ENCODE data around the gene ARL15. TPM values are rescaled to one million over a fixed set of nuclear protein-coding genes. Genes with fewer than 3 reads are reported as not detected.
A peak's percentile ranks its signal among the peaks of the same experiment; 100 is the strongest.

The ARL15 gene
- polyA plus RNA-seq, 1 of the 3 experiments (the other 2 are of a cell fraction), result 6.4 TPM

- H3K4me3 ChIP-seq (ENCODE audit: low read depth in 2 of 2, low read length in 1 of 2), result no peak overlapping the region
- H3K9me3 ChIP-seq, result no peaks in the 10 kb centered on the region
- CTCF ChIA-PET, result interaction anchor here (0.7 to 0.9 kb wide), 2 partner anchors 15 to 648 kb away, joined by 3 read pairs; no protein-coding TSS in a partner anchor
- no peak overlapping the region for H3K27ac ChIP-seq (ENCODE audit: low read depth in 2 of 2, low read length in 1 of 2)
- no peak overlapping the region for H3K9ac ChIP-seq
- H4K20me1 ChIP-seq (ENCODE audit: insufficient read depth), result no peaks in the 10 kb centered on the region
- no peaks in the 10 kb centered on the region for H3K27me3 ChIP-seq (ENCODE audit: insufficient read depth)
- TF ChIP-seq CHD2 (IDR thresholded peaks at IDR 0.05; ENCODE audit: low read length, partially characterized antibody) (no peak), NRF1 (IDR thresholded peaks at IDR 0.05; ENCODE audit: low read depth, low read length) (no peak), TCF12 (IDR thresholded peaks at IDR 0.05) (no peak), POLR2AphosphoS5 (IDR thresholded peaks at IDR 0.05; ENCODE audit: low read depth, low read length) (no peak), GABPA (IDR thresholded peaks at IDR 0.05; ENCODE audit: low read depth) (no peak), JUND (IDR thresholded peaks at IDR 0.05) (no peak), PBX3 (IDR thresholded peaks at IDR 0.05) (no peak), USF2 (IDR thresholded peaks at IDR 0.05; ENCODE audit: borderline replicate concordance, low read depth, low read length) (no peak), SMC3 (IDR thresholded peaks at IDR 0.05; ENCODE audit: low read depth, low read length) (no peak)
- H2AFZ ChIP-seq (ENCODE audit: low read depth), result no peak overlapping the region
- POLR2A ChIA-PET, result no interaction called here
- no peaks in the 10 kb centered on the region for H3K36me3 ChIP-seq (replicated peaks in 1 of 2; ENCODE audit: control insufficient read depth in 1 of 2, insufficient read depth in 2 of 2, low read length in 1 of 2)
- no peaks in the 10 kb centered on the region for H3F3A ChIP-seq (replicated peaks; ENCODE audit: insufficient read depth)
- no peaks in the 10 kb centered on the region for H3K4me1 ChIP-seq (ENCODE audit: control insufficient read depth in 1 of 2, insufficient read depth in 2 of 2, low read depth in 1 of 2, low read length in 1 of 2)
- WGBS (ENCODE audit: low lambda C conversion rate), result 76% methylated on average over 3 of the region's 3 CpGs
- DNase-seq, result no peak
- no peaks in the 10 kb centered on the region for H3K79me2 ChIP-seq (ENCODE audit: insufficient read depth)
- H3K4me2 ChIP-seq, result no peak overlapping the region
- H3K9me2 ChIP-seq, result no peaks in the 10 kb centered on the region
Measured at GRCh38 chr5:54073131-54073530, 237.2 kb downstream of the ARL15 start.

GRCh38 chr5:54066433-54066832, 243.9 kb downstream of the ARL15 start:
- peaks cover 5 to 14% of the 10 kb centered on the region in 2 experiments; a peak in 3 of 4 replicates for H3K4me1 ChIP-seq (ENCODE audit: control insufficient read depth in 1 of 2, insufficient read depth in 2 of 2, low read depth in 1 of 2, low read length in 1 of 2)
- H3F3A ChIP-seq (replicated peaks; ENCODE audit: insufficient read depth), result peaks cover 26% of the 10 kb centered on the region
- no peak overlapping the region for H3K9ac ChIP-seq
- H2AFZ ChIP-seq (ENCODE audit: low read depth), result no peak overlapping the region
- no peak overlapping the region for H3K27ac ChIP-seq (ENCODE audit: low read depth in 2 of 2, low read length in 1 of 2)
- no peaks in the 10 kb centered on the region for H3K36me3 ChIP-seq (replicated peaks in 1 of 2; ENCODE audit: control insufficient read depth in 1 of 2, insufficient read depth in 2 of 2, low read length in 1 of 2)
- H3K79me2 ChIP-seq (ENCODE audit: insufficient read depth), result no peaks in the 10 kb centered on the region
- H3K9me2 ChIP-seq, result no peaks in the 10 kb centered on the region
- TF ChIP-seq PBX3 (IDR thresholded peaks at IDR 0.05), result no peak
- TF ChIP-seq RAD21 (IDR thresholded peaks at IDR 0.05; ENCODE audit: low read length), result peak; percentile 16; the same call in 1 of the 2 replicates
- 0 out of 2 replicates have a peak, but pooled peaks have one; percentile 24 for TF ChIP-seq CTCF (IDR thresholded peaks at IDR 0.05)
- H3K27me3 ChIP-seq (ENCODE audit: insufficient read depth), result no peaks in the 10 kb centered on the region
- ChIA-PET CTCF (no interaction called here), POLR2A (no interaction called here)
- H3K4me2 ChIP-seq, result no peak overlapping the region
- H4K20me1 ChIP-seq (ENCODE audit: insufficient read depth), result no peaks in the 10 kb centered on the region
- H3K4me3 ChIP-seq (ENCODE audit: low read depth in 2 of 2, low read length in 1 of 2), result no peak overlapping the region
- no peak for DNase-seq
- H3K9me3 ChIP-seq, result no peaks in the 10 kb centered on the region
- 86% methylated on average over 2 of the region's 2 CpGs for WGBS (ENCODE audit: low lambda C conversion rate)

All from SK-N-SH (cell line).